ENCODE results near the gene NCKAP5.

DNA sequence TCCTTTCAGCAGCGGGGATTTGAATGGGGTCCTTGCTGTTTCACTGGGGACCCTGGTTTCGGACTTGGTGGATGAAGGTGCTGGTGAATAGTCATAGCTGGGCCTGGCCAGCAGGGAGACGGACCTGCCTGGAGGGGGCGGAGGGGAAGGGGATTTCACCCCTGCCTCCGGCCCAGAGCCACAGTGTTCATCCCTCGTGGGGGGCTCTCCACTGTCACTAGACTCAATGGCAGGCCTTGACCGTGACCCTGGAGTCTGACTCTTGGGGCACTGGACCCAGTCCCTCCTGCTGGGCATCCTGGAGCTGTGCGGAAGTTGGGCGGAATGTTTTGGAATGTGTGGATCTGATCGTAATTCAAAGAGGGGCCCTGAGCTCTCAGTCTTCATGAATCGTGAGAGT lies 784.4 kb downstream of the NCKAP5 start:
- no peak for TF ChIP-seq EZH2 (IDR thresholded peaks at IDR 0.05; ENCODE audit: low read depth)
- TF ChIP-seq CTCF (conservative IDR thresholded peaks at IDR 0.05), result no peak
